Mesenchymal stem cell (in vitro differentiated cells and primary cell): ENCODE results near the gene SLC17A5.

Experiments used
- DNase-seq: peaks from one replicate; pipeline ENCODE4 v3.0.0-alpha.2; 2013
- H2AFZ ChIP-seq: one replicate; pipeline ENCODE4 v1.6.1; 2013; ENCODE audit warnings: low read depth, mild to moderate bottlenecking, control low read depth, inconsistent platforms, low read length, moderate library complexity
- H2AK5ac ChIP-seq: 2 replicates; pipeline ENCODE4 v1.6.1; 2013; ENCODE audit warnings: low read length, moderate library complexity, mild to moderate bottlenecking, inconsistent platforms; ENCODE audit not compliant: severe bottlenecking
- H2BK120ac ChIP-seq: one replicate; pipeline ENCODE4 v1.6.1; 2013; ENCODE audit warnings: low read depth, mild to moderate bottlenecking, inconsistent platforms, low read length, moderate library complexity
- H2BK12ac ChIP-seq, 2 experiments: one replicate each; pipeline ENCODE4 v1.6.1; 2013; ENCODE audit warnings: inconsistent platforms in 2 of 2, low read length in 2 of 2, mild to moderate bottlenecking in 2 of 2, moderate library complexity in 2 of 2, control low read depth in 1 of 2
- H2BK15ac ChIP-seq: one replicate; pipeline ENCODE4 v1.6.1; 2013; ENCODE audit warnings: mild to moderate bottlenecking, low read depth, inconsistent platforms; ENCODE audit not compliant: poor library complexity, severe bottlenecking
- H2BK5ac ChIP-seq: 2 replicates; pipeline ENCODE4 v1.6.1; 2013; ENCODE audit warnings: low read depth, mild to moderate bottlenecking, low read length, control low read depth, inconsistent platforms; ENCODE audit not compliant: poor library complexity, severe bottlenecking
- H3K14ac ChIP-seq, 2 experiments: one replicate each; pipeline ENCODE4 v1.6.1; 2013; ENCODE audit warnings: inconsistent platforms in 2 of 2, low read length in 2 of 2, control low read depth in 1 of 2, mild to moderate bottlenecking in 1 of 2, moderate library complexity in 1 of 2
- H3K18ac ChIP-seq, 2 experiments: one replicate each; pipeline ENCODE4 v1.6.1; 2013; ENCODE audit warnings: inconsistent platforms in 2 of 2, low read length in 2 of 2, control low read depth in 1 of 2, low read depth in 1 of 2, mild to moderate bottlenecking in 1 of 2
- H3K23ac ChIP-seq, 2 experiments: one replicate each; pipeline ENCODE4 v1.6.1; 2013; ENCODE audit warnings: inconsistent platforms in 2 of 2, low read length in 2 of 2, mild to moderate bottlenecking in 2 of 2, moderate library complexity in 2 of 2, control low read depth in 1 of 2
- H3K27ac ChIP-seq: 2 replicates; pipeline ENCODE4 v1.5.1; 2013; ENCODE audit warnings: mild to moderate bottlenecking, moderate library complexity, low read length, control low read depth, inconsistent platforms; ENCODE audit not compliant: poor library complexity, severe bottlenecking
- H3K27me3 ChIP-seq, 2 experiments: 2 replicates each; pipeline versions ENCODE4 v1.6.1 to v1.7.0; 2013; ENCODE audit warnings: low read length in 2 of 2, mild to moderate bottlenecking in 2 of 2, moderate library complexity in 2 of 2, control low read depth in 1 of 2, inconsistent platforms in 1 of 2; ENCODE audit not compliant: control insufficient read depth in 1 of 2, insufficient read depth in 1 of 2
- H3K36me3 ChIP-seq, 2 experiments: 2 replicates each; pipeline versions ENCODE4 v1.6.1 to v1.7.0; 2013; ENCODE audit warnings: low read length in 2 of 2, control low read depth in 1 of 2, inconsistent platforms in 1 of 2, low read depth in 1 of 2, mild to moderate bottlenecking in 1 of 2; ENCODE audit not compliant: insufficient read depth in 2 of 2, control insufficient read depth in 1 of 2
- H3K4ac ChIP-seq, 2 experiments: one replicate each; pipeline ENCODE4 v1.6.1; 2013; ENCODE audit warnings: inconsistent platforms in 2 of 2, low read length in 2 of 2, mild to moderate bottlenecking in 2 of 2, moderate library complexity in 2 of 2, control low read depth in 1 of 2, low read depth in 1 of 2
- H3K4me1 ChIP-seq: 2 replicates; pipeline ENCODE4 v1.6.1; 2013; ENCODE audit warnings: low read depth, low read length, control low read depth; ENCODE audit not compliant: control insufficient read depth, insufficient read depth
- H3K4me2 ChIP-seq: 2 replicates; pipeline ENCODE4 v1.6.1; 2013; ENCODE audit warnings: low read length, mild to moderate bottlenecking, inconsistent platforms; ENCODE audit not compliant: poor library complexity, severe bottlenecking
- H3K4me3 ChIP-seq, 2 experiments: 2 replicates each; pipeline versions ENCODE4 v1.5.1 to v1.7.0; 2013; ENCODE audit warnings: low read length in 2 of 2, mild to moderate bottlenecking in 2 of 2, control low read depth in 1 of 2, low read depth in 1 of 2; ENCODE audit not compliant: insufficient read depth in 1 of 2
- H3K79me1 ChIP-seq: replicated peaks from 2 replicates; pipeline ENCODE4 v1.6.1; 2013; ENCODE audit warnings: mild to moderate bottlenecking, control low read depth, low read length, inconsistent platforms; ENCODE audit not compliant: poor library complexity, severe bottlenecking
- H3K9ac ChIP-seq: 2 replicates; pipeline ENCODE4 v1.7.0; 2013; ENCODE audit warnings: mild to moderate bottlenecking, low read length, moderate library complexity
- H3K9me3 ChIP-seq: 2 replicates; pipeline ENCODE4 v1.7.0; 2013; ENCODE audit warnings: mild to moderate bottlenecking, low read length; ENCODE audit not compliant: control insufficient read depth
- H4K8ac ChIP-seq: one replicate; pipeline ENCODE4 v1.6.1; 2013; ENCODE audit warnings: inconsistent platforms, mild to moderate bottlenecking, low read length, moderate library complexity
- H4K91ac ChIP-seq: one replicate; pipeline ENCODE4 v1.6.1; 2013; ENCODE audit warnings: mild to moderate bottlenecking, low read length, inconsistent platforms
- WGBS: methylation state at CpG from one replicate; pipeline ENCODE4 v1.1.7; 2013; ENCODE audit warnings: mixed read lengths; 5-methylcytosine and 5-hydroxymethylcytosine counted together

The SLC17A5 gene

GRCh38 chr6:73581293-73581692 lies 72.5 kb downstream of the SLC17A5 start:
- no peak overlapping the region for H3K14ac ChIP-seq
- 91% methylated on average over 2 of the region's 2 CpGs for WGBS
- peak overlapping the region; percentile 98 for H3K27ac ChIP-seq
- no peak overlapping the region for H4K8ac ChIP-seq
- H3K23ac ChIP-seq, result no peak overlapping the region
- peak overlapping the region in 1 of 2 experiments; percentile 100 for H3K18ac ChIP-seq
- H3K4ac ChIP-seq, result no peak overlapping the region
- peak overlapping the region in 1 of 2 experiments; percentile 64 for H3K4me3 ChIP-seq
- H2AFZ ChIP-seq, result no peak overlapping the region
- no peak overlapping the region for H3K4me2 ChIP-seq
- no peak for DNase-seq
- no peak overlapping the region for H2BK12ac ChIP-seq
- H3K4me1 ChIP-seq, result peaks cover 10% of the 10 kb centered on the region
- no peak overlapping the region for H4K91ac ChIP-seq
- no peak overlapping the region for H2BK15ac ChIP-seq
- H2AK5ac ChIP-seq, result peak overlapping the region; percentile 100
- H2BK5ac ChIP-seq, result no peak overlapping the region
- H3K36me3 ChIP-seq, result no peaks in the 10 kb centered on the region
- H3K9me3 ChIP-seq, result no peaks in the 10 kb centered on the region
- H3K27me3 ChIP-seq, result no peaks in the 10 kb centered on the region
- H2BK120ac ChIP-seq, result no peak overlapping the region
- no peaks in the 10 kb centered on the region for H3K79me1 ChIP-seq
- peak overlapping the region; percentile 93 for H3K9ac ChIP-seq

- Histone ChIP-seq H3K27ac (peak overlapping the region; percentile 98), H3K79me1 (no peaks in the 10 kb centered on the region), H3K18ac (peak overlapping the region; percentile 70 to 100), H2BK15ac (peak overlapping the region; percentile 69), H3K9me3 (no peaks in the 10 kb centered on the region), H4K8ac (peak overlapping the region; percentile 90), H3K4ac (peak overlapping the region; percentile 75 to 83), H2BK5ac (peak overlapping the region; percentile 98), H2AFZ (no peak overlapping the region), H2BK120ac (peak overlapping the region; percentile 92), H3K36me3 (no peaks in the 10 kb centered on the region), H3K4me3 (peak overlapping the region in 1 of 2 experiments; percentile 64), H4K91ac (peak overlapping the region; percentile 98), H3K4me2 (peak overlapping the region; percentile 52), H2AK5ac (peak overlapping the region; percentile 100), H2BK12ac (peak overlapping the region; percentile 91 to 98), H3K27me3 (no peaks in the 10 kb centered on the region), H3K4me1 (peaks cover 10% of the 10 kb centered on the region), H3K14ac (no peak overlapping the region), H3K9ac (peak overlapping the region; percentile 93), H3K23ac (no peak overlapping the region)
- WGBS, result 1% methylated on average over 20 of the region's 21 CpGs
- peak; percentile 98 for DNase-seq
These were observed 73.3 kb downstream of the SLC17A5 start for GRCh38 chr6:73580247-73581149.

GRCh38 chr6:73579851-73580246 lies 73.9 kb downstream of the SLC17A5 start:
- no peaks in the 10 kb centered on the region for H3K36me3 ChIP-seq
- H4K8ac ChIP-seq, result no peak overlapping the region
- no peaks in the 10 kb centered on the region for H3K79me1 ChIP-seq
- no peak overlapping the region for H2BK12ac ChIP-seq
- H2BK15ac ChIP-seq, result no peak overlapping the region
- H3K27me3 ChIP-seq, result no peaks in the 10 kb centered on the region
- WGBS, result 7% methylated on average over 3 of the region's 4 CpGs
- no peak overlapping the region for H3K4ac ChIP-seq
- H3K23ac ChIP-seq, result no peak overlapping the region
- H2AK5ac ChIP-seq, result no peak overlapping the region
- peak; percentile 86 for DNase-seq
- H3K18ac ChIP-seq, result peak overlapping the region in 1 of 2 experiments; percentile 99
- peak overlapping the region; percentile 98 for H2BK5ac ChIP-seq
- peak overlapping the region; percentile 93 for H3K9ac ChIP-seq
- peak overlapping the region; percentile 92 for H2BK120ac ChIP-seq
- peak overlapping the region in 1 of 2 experiments; percentile 62 for H3K4me3 ChIP-seq
- H3K9me3 ChIP-seq, result no peaks in the 10 kb centered on the region
- H3K4me1 ChIP-seq, result peaks cover 10% of the 10 kb centered on the region
- no peak overlapping the region for H2AFZ ChIP-seq
- peak overlapping the region; percentile 98 for H3K27ac ChIP-seq
- no peak overlapping the region for H4K91ac ChIP-seq
- peak overlapping the region; percentile 10 for H3K4me2 ChIP-seq
- no peak overlapping the region for H3K14ac ChIP-seq

GRCh38 chr6:73579389-73579788 lies 74.4 kb downstream of the SLC17A5 start:
- no peak for DNase-seq
- Histone ChIP-seq H3K9ac (peak overlapping the region; percentile 93), H3K79me1 (no peaks in the 10 kb centered on the region), H2AFZ (peak overlapping the region; percentile 1), H2BK5ac (peak overlapping the region; percentile 98), H3K27me3 (no peaks in the 10 kb centered on the region), H2BK120ac (peak overlapping the region; percentile 97), H3K4me2 (no peak overlapping the region), H2AK5ac (peak overlapping the region; percentile 81), H2BK15ac (no peak overlapping the region), H3K36me3 (no peaks in the 10 kb centered on the region), H3K9me3 (no peaks in the 10 kb centered on the region), H3K23ac (no peak overlapping the region), H3K4me1 (peaks cover 10% of the 10 kb centered on the region), H2BK12ac (peak overlapping the region; percentile 99), H4K91ac (peak overlapping the region; percentile 95), H3K14ac (peak overlapping the region in 1 of 2 experiments; percentile 0), H4K8ac (peak overlapping the region; percentile 96), H3K4ac (peak overlapping the region; percentile 44 to 88), H3K27ac (peak overlapping the region; percentile 98), H3K18ac (peak overlapping the region; percentile 98 to 99), H3K4me3 (peak overlapping the region in 1 of 2 experiments; percentile 62)
- 71% methylated on average over 3 of the region's 4 CpGs for WGBS
